K562 (cell line): Measurements from ENCODE around the gene CHD5. TPM values are rescaled to one million over a fixed set of nuclear protein-coding genes. Genes with fewer than 3 reads are reported as not detected.

Experiments
- ATAC-seq: fragments of 200-7000 bp; cut with Tn5 transposase; 3 replicates; pipeline ENCODE4 v1.9.1; 2020; ENCODE audit warnings: moderate library complexity
- BruUV-seq: library from RNA; stranded (reverse); fragments of 400-500 nt; replicated peaks from 2 replicates; lab custom pipeline; 2021; lab: Mats Ljungman, UMichigan
- CTCF ChIA-PET: fragments of 300-600 bp; formaldehyde crosslinking; extraction: SDS; loops from one replicate; lab custom pipeline; 2021; ENCODE audit warnings: low intra/inter-chr PET ratio; lab: Yijun Ruan, JAX
- POLR2A ChIA-PET: fragments of 300-600, 350-650 bp; sonication (Branson Sonifier 250); formaldehyde crosslinking; extraction: SDS; loops from one replicate; lab custom pipeline; 2021; ENCODE audit warnings: antibody characterized with exemption, inconsistent platforms; lab: Yijun Ruan, JAX
- DNase-seq, 4 experiments: peaks; one replicate each; pipeline versions ENCODE4 v3.0.0 to v3.0.0-alpha.2; 2011 to 2018; ENCODE audit warnings: low spot score in 3 of 4, mixed read lengths in 3 of 4; ENCODE audit errors: extremely low read depth in 1 of 4
- FAIRE-seq: peaks from 2 replicates; lab custom pipeline; 2011; peaks lifted over from hg19 to GRCh38; lab: Jason Lieb, UNC
- H2AFZ ChIP-seq: 2 replicates; pipeline ENCODE4 v1.6.0; 2011; ENCODE audit warnings: low read depth, low read length, control low read depth, inconsistent platforms
- H3K27ac ChIP-seq: fragments of 200-600 bp; 3 replicates; pipeline ENCODE4 v1.8.0; 2011; ENCODE audit warnings: low read depth, mild to moderate bottlenecking, control low read depth, inconsistent platforms, low read length, moderate library complexity, mixed read lengths; ENCODE audit errors: extremely low read depth
- H3K27me3 ChIP-seq, 2 experiments: fragments of 300-600 bp in 1 of 2; 2 replicates in 1 of 2; 3 replicates in 1 of 2; pipeline versions ENCODE4 v1.6.0 to v1.8.0; 2011; ENCODE audit warnings: inconsistent platforms in 2 of 2, low read length in 2 of 2, mild to moderate bottlenecking in 1 of 2, mixed read lengths in 1 of 2, moderate library complexity in 1 of 2; ENCODE audit not compliant: control insufficient read depth in 2 of 2, insufficient read depth in 2 of 2
- H3K36me3 ChIP-seq: fragments of 300-600 bp; 3 replicates; pipeline ENCODE4 v1.8.0; 2011; ENCODE audit warnings: mild to moderate bottlenecking, low read length, inconsistent platforms; ENCODE audit not compliant: control insufficient read depth, insufficient read depth
- H3K4me1 ChIP-seq, 2 experiments: fragments of 200-600 bp in 1 of 2; replicated peaks in 1 of 2; 2 replicates in 1 of 2; 3 replicates in 1 of 2; pipeline versions ENCODE4 v1.5.1 to v1.8.0; 2011; ENCODE audit warnings: inconsistent platforms in 2 of 2, low read length in 2 of 2, mild to moderate bottlenecking in 1 of 2, mixed read lengths in 1 of 2, moderate library complexity in 1 of 2; ENCODE audit not compliant: control insufficient read depth in 2 of 2, insufficient read depth in 2 of 2
- H3K4me2 ChIP-seq: 2 replicates; pipeline ENCODE4 v1.6.1; 2011; ENCODE audit warnings: low read length, control low read depth, inconsistent platforms, mixed read lengths; ENCODE audit not compliant: insufficient read depth
- H3K4me3 ChIP-seq: fragments of 200-600 bp; sonication (generic), shearing (Covaris generic); 2 replicates; pipeline ENCODE4 v1.5.1; 2016; ENCODE audit warnings: control low read depth, inconsistent platforms
- H3K79me2 ChIP-seq: fragments of 200-600 bp; 3 replicates; pipeline ENCODE4 v1.8.0; 2011; ENCODE audit warnings: low read length, inconsistent platforms; ENCODE audit not compliant: control insufficient read depth, insufficient read depth
- H3K9ac ChIP-seq, 2 experiments: 2 replicates each; pipeline versions ENCODE4 v1.6.0 to v1.6.1; 2011; ENCODE audit warnings: low read depth in 2 of 2, low read length in 2 of 2, control low read depth in 1 of 2, inconsistent platforms in 1 of 2, mild to moderate bottlenecking in 1 of 2, mixed read lengths in 1 of 2; ENCODE audit not compliant: insufficient read depth in 1 of 2
- H3K9me1 ChIP-seq: one replicate; pipeline ENCODE4 v1.6.0; 2011; ENCODE audit warnings: inconsistent platforms, mild to moderate bottlenecking, low read length, moderate library complexity; ENCODE audit not compliant: control insufficient read depth, insufficient read depth
- H3K9me3 ChIP-seq: replicated peaks from 2 replicates; pipeline ENCODE4 v1.5.1; 2011; ENCODE audit warnings: low read depth, low read length, inconsistent platforms; ENCODE audit not compliant: control insufficient read depth, insufficient read depth
- H4K20me1 ChIP-seq: replicated peaks from 2 replicates; pipeline ENCODE4 v1.6.1; 2011; ENCODE audit warnings: low read length, inconsistent platforms, mixed read lengths; ENCODE audit not compliant: control insufficient read depth, insufficient read depth
- ETV1 ChIP-seq: fragments of 450-650 bp; conservative IDR thresholded peaks from 2 replicates; pipeline ENCODE4 v1.6.1; 2016; ENCODE audit warnings: missing genetic modification characterization, control low read depth, low read depth, missing compliant biosample characterization
- NRF1 ChIP-seq, 2 experiments: fragments of 450-650 bp; IDR thresholded peaks in 1 of 2; conservative IDR thresholded peaks in 1 of 2; 2 replicates each; pipeline ENCODE4 v1.6.1; 2014; ENCODE audit warnings: mild to moderate bottlenecking in 2 of 2
- WGBS: fragments of 100-300 bp; shearing (Covaris generic); methylation state at CpG from one replicate; pipeline ENCODE4 v1.1.6; 2016; ENCODE audit warnings: low coverage, mixed read lengths; ENCODE audit not compliant: insufficient coverage; ENCODE audit errors: missing lambda C conversion rate; 5-methylcytosine and 5-hydroxymethylcytosine counted together
- in situ Hi-C: fragments of 300-500 bp; cut with MboI; formaldehyde crosslinking; loops from 4 replicates; pipeline ENCODE4 v1.15.0; 2018; ENCODE audit warnings: inconsistent platforms, mixed read lengths
- intact Hi-C: fragments of 100-400 bp; cut with micrococcal nuclease; formaldehyde crosslinking; loops from 2 replicates; pipeline ENCODE4 v1.14.2; 2022
- polyA plus RNA-seq, 8 experiments: library from polyadenylated mRNA; depleted of rRNA in 4 of 8; stranded (reverse) in 5 of 8; unstranded in 3 of 8; fragments of >200 nt; fragmentation: Nextera tagmentation in 2 of 8; fragmentation: Illumina TruSeq in 1 of 8; extraction: Ambion mirVana in 2 of 8; extraction: Trizol in 1 of 8; gene quantifications; 2 replicates each; pipeline versions ENCODE4 v1.2.1 to v1.2.3, GENCODE V29; 2011 to 2014; ENCODE audit warnings: inconsistent platforms in 1 of 8, missing spikeins in 1 of 8
- total RNA-seq, 7 experiments: library from RNA; depleted of rRNA in 6 of 7; stranded (reverse); fragments of >200 nt in 6 of 7; fragmentation: Illumina TruSeq in 2 of 7; extraction: Trizol in 2 of 7; gene quantifications; 2 replicates each; pipeline versions ENCODE4 v1.2.1 to v1.2.3, GENCODE V29; 2011 to 2021; ENCODE audit warnings: low replicate concordance in 1 of 7
- TF ChIP-seq, protein P1 (sequence below): sonication (generic); formaldehyde crosslinking; IDR thresholded peaks from 2 replicates; pipeline ENCODE4 v1.8.1; 2023; ENCODE audit warnings: mild to moderate bottlenecking, missing genetic modification reagents

The CHD5 gene
- total and polyA plus RNA-seq, 9 of the 15 experiments (the other 6 are each of a cell fraction or from before 2014, with no cell fraction given), result 0.03 to 0.52 (median 0.11) TPM; not detected in 2

DNA sequence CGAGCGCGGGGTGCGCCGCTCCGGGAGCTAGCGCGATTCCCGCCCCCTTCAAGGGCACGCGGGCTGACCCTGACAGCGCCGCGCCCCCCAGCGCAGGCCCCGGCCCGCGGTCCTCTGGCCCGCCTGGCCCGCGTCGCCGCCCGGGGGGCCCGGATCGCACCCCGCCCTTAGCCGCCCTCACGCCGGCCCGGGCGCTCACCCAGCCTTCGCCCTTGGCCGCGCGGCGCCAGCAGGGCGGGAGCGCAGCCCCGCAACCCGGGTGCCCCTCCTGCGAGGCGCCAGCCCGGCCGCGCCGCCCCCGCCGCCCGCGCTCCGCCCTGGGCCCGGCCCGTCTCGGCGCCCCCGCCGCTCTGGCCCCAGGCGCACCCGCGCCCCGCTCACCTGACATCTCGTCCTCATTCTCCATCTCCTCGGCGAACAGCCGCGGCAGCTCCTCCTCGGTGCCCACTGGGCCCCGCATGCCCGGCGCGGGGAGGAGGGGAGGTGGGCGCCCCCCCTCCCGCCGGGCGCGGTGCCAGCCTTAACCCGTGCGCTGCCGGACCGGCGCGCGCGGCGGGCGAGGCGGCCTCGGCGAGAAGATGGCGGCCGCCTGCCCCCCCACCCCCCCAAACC, 451 bp downstream of the CHD5 start:
- no peak overlapping the region for H3K9ac ChIP-seq
- no peak overlapping the region for H3K27ac ChIP-seq
- H2AFZ ChIP-seq, result no peak overlapping the region
- H3K9me3 ChIP-seq, result no peaks in the 10 kb centered on the region
- H3K4me1 ChIP-seq, result peaks cover 3 to 14% of the 10 kb centered on the region in 2 experiments; a peak in 3 of 5 replicates
- ATAC-seq (no peak), DNase-seq (no peak), FAIRE-seq (no peak)
- ChIA-PET POLR2A (no interaction called here), CTCF (no interaction called here)
- no TSS peak for BruUV-seq
- TF ChIP-seq, protein P1, sequence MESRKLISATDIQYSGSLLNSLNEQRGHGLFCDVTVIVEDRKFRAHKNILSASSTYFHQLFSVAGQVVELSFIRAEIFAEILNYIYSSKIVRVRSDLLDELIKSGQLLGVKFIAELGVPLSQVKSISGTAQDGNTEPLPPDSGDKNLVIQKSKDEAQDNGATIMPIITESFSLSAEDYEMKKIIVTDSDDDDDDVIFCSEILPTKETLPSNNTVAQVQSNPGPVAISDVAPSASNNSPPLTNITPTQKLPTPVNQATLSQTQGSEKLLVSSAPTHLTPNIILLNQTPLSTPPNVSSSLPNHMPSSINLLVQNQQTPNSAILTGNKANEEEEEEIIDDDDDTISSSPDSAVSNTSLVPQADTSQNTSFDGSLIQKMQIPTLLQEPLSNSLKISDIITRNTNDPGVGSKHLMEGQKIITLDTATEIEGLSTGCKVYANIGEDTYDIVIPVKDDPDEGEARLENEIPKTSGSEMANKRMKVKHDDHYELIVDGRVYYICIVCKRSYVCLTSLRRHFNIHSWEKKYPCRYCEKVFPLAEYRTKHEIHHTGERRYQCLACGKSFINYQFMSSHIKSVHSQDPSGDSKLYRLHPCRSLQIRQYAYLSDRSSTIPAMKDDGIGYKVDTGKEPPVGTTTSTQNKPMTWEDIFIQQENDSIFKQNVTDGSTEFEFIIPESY (CRISPR knock-in tag), result 0 out of 2 replicates have a peak, but pooled peaks have one; percentile 25
- TF ChIP-seq NRF1 (conservative IDR thresholded peaks at IDR 0.05 in 1 of 2, IDR thresholded peaks at IDR 0.05 in 1 of 2) (no peak), ETV1 (tag) (no peak)
- no peak overlapping the region for H3K4me3 ChIP-seq
- in situ Hi-C loops (no loop called here), intact Hi-C loops (no loop called here)
- WGBS, result 88% methylated on average over 31 of the region's 92 CpGs
- H3K4me2 ChIP-seq, result no peak overlapping the region
- H3K36me3 ChIP-seq, result peaks cover 5% of the 10 kb centered on the region; the same call in 2 of the 3 replicates
- H3K9me1 ChIP-seq, result no peaks in the 10 kb centered on the region
- peaks cover 0 to 9% of the 10 kb centered on the region in 2 experiments; a peak in 1 of 5 replicates for H3K27me3 ChIP-seq
- peaks cover 38% of the 10 kb centered on the region for H4K20me1 ChIP-seq
- no peaks in the 10 kb centered on the region for H3K79me2 ChIP-seq
